SK-N-SH treated with all-trans-retinoic acid at 6 μM for 48 hours (cell line): ENCODE results near the gene PDIA5.

Experiments used
- ATAC-seq: fragments of 200-7000 bp; cut with Tn5 transposase; 3 replicates; pipeline ENCODE4 v1.9.1; 2020; ENCODE audit warnings: mild to moderate bottlenecking, moderate library complexity
- ARNTL ChIP-seq: fragments of 450-650 bp; formaldehyde crosslinking; IDR thresholded peaks from 2 replicates; pipeline ENCODE4 v1.5.0; 2020; ENCODE audit warnings: low read depth, mild to moderate bottlenecking, moderate library complexity, borderline replicate concordance
- BACH2 ChIP-seq: fragments of 250-450 bp; sonication (Bioruptor Pico); IDR thresholded peaks from 2 replicates; pipeline ENCODE4 v1.9.0; 2021; ENCODE audit warnings: mild to moderate bottlenecking, borderline replicate concordance
- CSDC2 ChIP-seq: fragments of 250-450 bp; sonication (Bioruptor Pico); IDR thresholded peaks from 2 replicates; pipeline ENCODE4 v1.5.0; 2020; ENCODE audit warnings: mild to moderate bottlenecking, moderate library complexity
- CSRNP3 ChIP-seq: fragments of 250-450 bp; sonication (Bioruptor Pico); IDR thresholded peaks from 2 replicates; pipeline ENCODE4 v1.5.1; 2021; ENCODE audit warnings: mild to moderate bottlenecking, moderate library complexity
- ESRRG ChIP-seq: fragments of 250-450 bp; sonication (Bioruptor Pico); IDR thresholded peaks from 2 replicates; pipeline ENCODE4 v1.6.1; 2021; ENCODE audit warnings: mild to moderate bottlenecking
- GLIS3 ChIP-seq: fragments of 250-450 bp; sonication (Bioruptor Pico); IDR thresholded peaks from 2 replicates; pipeline ENCODE4 v1.5.0; 2020; ENCODE audit warnings: mild to moderate bottlenecking, moderate library complexity
- ISL1 ChIP-seq: fragments of 250-450 bp; sonication (Bioruptor Pico); IDR thresholded peaks from 2 replicates; pipeline ENCODE4 v2.1.2; 2022; ENCODE audit warnings: mild to moderate bottlenecking, moderate library complexity
- OSR1 ChIP-seq: fragments of 250-450 bp; sonication (Bioruptor Pico); IDR thresholded peaks from 2 replicates; pipeline ENCODE4 v1.8.0; 2022; ENCODE audit warnings: moderate library complexity, mild to moderate bottlenecking, inconsistent platforms
- PATZ1 ChIP-seq: fragments of 250-450 bp; sonication (Bioruptor Pico); IDR thresholded peaks from 2 replicates; pipeline ENCODE4 v1.8.0; 2020; ENCODE audit warnings: mild to moderate bottlenecking, moderate library complexity, borderline replicate concordance
- PPARA ChIP-seq: fragments of 250-450 bp; sonication (Bioruptor Pico); IDR thresholded peaks from 2 replicates; pipeline ENCODE4 v1.5.0; 2020; ENCODE audit warnings: mild to moderate bottlenecking, borderline replicate concordance
- RARB ChIP-seq: fragments of 250-450 bp; sonication (Bioruptor Pico); IDR thresholded peaks from 2 replicates; pipeline ENCODE4 v1.8.0; 2021; ENCODE audit warnings: mild to moderate bottlenecking, moderate library complexity
- SNAI2 ChIP-seq: fragments of 250-450 bp; sonication (Bioruptor Pico); IDR thresholded peaks from 2 replicates; pipeline ENCODE4 v1.5.0; 2020; ENCODE audit warnings: mild to moderate bottlenecking, moderate library complexity
- TCF4 ChIP-seq: fragments of 250-450 bp; sonication (Bioruptor Pico); IDR thresholded peaks from 2 replicates; pipeline ENCODE4 v1.8.0; 2021; ENCODE audit warnings: mild to moderate bottlenecking, moderate library complexity, borderline replicate concordance
- TOX ChIP-seq: fragments of 250-450 bp; sonication (Bioruptor Pico); IDR thresholded peaks from 2 replicates; pipeline ENCODE4 v1.8.0; 2021; ENCODE audit warnings: mild to moderate bottlenecking, moderate library complexity, borderline replicate concordance
- ZC3H10 ChIP-seq: fragments of 250-450 bp; sonication (Bioruptor Pico); IDR thresholded peaks from 2 replicates; pipeline ENCODE4 v1.5.1; 2021; ENCODE audit warnings: mild to moderate bottlenecking, moderate library complexity
- ZFP3 ChIP-seq: fragments of 250-450 bp; sonication (Bioruptor Pico); IDR thresholded peaks from 2 replicates; pipeline ENCODE4 v1.5.0; 2020; ENCODE audit warnings: mild to moderate bottlenecking, moderate library complexity
- ZFP30 ChIP-seq: fragments of 450-650 bp; formaldehyde crosslinking; IDR thresholded peaks from 2 replicates; pipeline ENCODE4 v1.5.0; 2022; ENCODE audit warnings: mild to moderate bottlenecking, moderate library complexity
- ZNF70 ChIP-seq: fragments of 450-650 bp; formaldehyde crosslinking; IDR thresholded peaks from 2 replicates; pipeline ENCODE4 v1.5.0; 2020; ENCODE audit warnings: mild to moderate bottlenecking, moderate library complexity
- ZNF8 ChIP-seq: fragments of 450-650 bp; formaldehyde crosslinking; IDR thresholded peaks from 2 replicates; pipeline ENCODE4 v1.5.0; 2020; ENCODE audit warnings: mild to moderate bottlenecking, moderate library complexity
- TF ChIP-seq, protein P1 (sequence below): fragments of 250-450 bp; sonication (Bioruptor Pico); IDR thresholded peaks from 2 replicates; pipeline ENCODE4 v1.5.1; 2020; ENCODE audit warnings: low read depth, mild to moderate bottlenecking, moderate library complexity
- TF ChIP-seq, protein P2 (sequence below): fragments of 250-450 bp; sonication (Bioruptor Pico); IDR thresholded peaks from 2 replicates; pipeline ENCODE4 v1.8.0; 2021; ENCODE audit warnings: low read depth, mild to moderate bottlenecking, moderate library complexity, borderline replicate concordance
- TF ChIP-seq, protein P3 (sequence below): fragments of 250-450 bp; sonication (Bioruptor Pico); IDR thresholded peaks from 2 replicates; pipeline ENCODE4 v1.5.0; 2020; ENCODE audit warnings: mild to moderate bottlenecking, moderate library complexity

PDIA5 gene

DNA sequence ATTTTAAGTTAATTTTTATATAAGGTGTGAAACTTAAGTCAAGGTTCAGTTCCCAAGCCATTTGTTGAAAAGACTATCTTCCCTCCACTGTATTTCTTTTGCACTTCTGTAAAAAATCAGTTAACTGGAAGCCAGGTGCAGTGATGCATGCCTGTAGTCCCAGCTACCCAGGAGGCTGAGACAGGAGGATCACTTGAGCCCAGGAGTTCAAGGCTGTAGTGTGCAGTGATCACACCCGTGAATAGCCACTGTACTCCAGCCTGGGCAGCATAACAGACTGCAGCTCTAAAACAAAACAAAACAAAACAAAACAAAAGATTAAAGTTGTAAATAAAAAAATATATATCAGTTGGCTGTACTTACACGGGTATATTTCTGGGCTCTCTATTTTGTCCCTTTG, 101.8 kb downstream of the PDIA5 start:
- ATAC-seq = no peak
- no peak for TF ChIP-seq TCF4 (CRISPR knock-in tag)
- TF ChIP-seq, protein P1, sequence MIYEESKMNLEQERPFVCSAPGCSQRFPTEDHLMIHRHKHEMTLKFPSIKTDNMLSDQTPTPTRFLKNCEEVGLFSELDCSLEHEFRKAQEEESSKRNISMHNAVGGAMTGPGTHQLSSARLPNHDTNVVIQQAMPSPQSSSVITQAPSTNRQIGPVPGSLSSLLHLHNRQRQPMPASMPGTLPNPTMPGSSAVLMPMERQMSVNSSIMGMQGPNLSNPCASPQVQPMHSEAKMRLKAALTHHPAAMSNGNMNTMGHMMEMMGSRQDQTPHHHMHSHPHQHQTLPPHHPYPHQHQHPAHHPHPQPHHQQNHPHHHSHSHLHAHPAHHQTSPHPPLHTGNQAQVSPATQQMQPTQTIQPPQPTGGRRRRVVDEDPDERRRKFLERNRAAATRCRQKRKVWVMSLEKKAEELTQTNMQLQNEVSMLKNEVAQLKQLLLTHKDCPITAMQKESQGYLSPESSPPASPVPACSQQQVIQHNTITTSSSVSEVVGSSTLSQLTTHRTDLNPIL (CRISPR knock-in tag) = no peak
- no peak for TF ChIP-seq SNAI2
- TF ChIP-seq ISL1 (CRISPR knock-in tag) = no peak
- TF ChIP-seq ESRRG (CRISPR knock-in tag) = no peak
- TF ChIP-seq TOX = no peak
- no peak for TF ChIP-seq ZFP30 (CRISPR knock-in tag)
- TF ChIP-seq PATZ1 (CRISPR knock-in tag) = no peak
- no peak for TF ChIP-seq GLIS3 (CRISPR knock-in tag)
- TF ChIP-seq, protein P2, sequence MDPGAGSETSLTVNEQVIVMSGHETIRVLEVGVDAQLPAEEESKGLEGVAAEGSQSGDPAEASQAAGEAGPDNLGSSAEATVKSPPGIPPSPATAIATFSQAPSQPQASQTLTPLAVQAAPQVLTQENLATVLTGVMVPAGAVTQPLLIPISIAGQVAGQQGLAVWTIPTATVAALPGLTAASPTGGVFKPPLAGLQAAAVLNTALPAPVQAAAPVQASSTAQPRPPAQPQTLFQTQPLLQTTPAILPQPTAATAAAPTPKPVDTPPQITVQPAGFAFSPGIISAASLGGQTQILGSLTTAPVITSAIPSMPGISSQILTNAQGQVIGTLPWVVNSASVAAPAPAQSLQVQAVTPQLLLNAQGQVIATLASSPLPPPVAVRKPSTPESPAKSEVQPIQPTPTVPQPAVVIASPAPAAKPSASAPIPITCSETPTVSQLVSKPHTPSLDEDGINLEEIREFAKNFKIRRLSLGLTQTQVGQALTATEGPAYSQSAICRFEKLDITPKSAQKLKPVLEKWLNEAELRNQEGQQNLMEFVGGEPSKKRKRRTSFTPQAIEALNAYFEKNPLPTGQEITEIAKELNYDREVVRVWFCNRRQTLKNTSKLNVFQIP (CRISPR knock-in tag) = no peak

DNA sequence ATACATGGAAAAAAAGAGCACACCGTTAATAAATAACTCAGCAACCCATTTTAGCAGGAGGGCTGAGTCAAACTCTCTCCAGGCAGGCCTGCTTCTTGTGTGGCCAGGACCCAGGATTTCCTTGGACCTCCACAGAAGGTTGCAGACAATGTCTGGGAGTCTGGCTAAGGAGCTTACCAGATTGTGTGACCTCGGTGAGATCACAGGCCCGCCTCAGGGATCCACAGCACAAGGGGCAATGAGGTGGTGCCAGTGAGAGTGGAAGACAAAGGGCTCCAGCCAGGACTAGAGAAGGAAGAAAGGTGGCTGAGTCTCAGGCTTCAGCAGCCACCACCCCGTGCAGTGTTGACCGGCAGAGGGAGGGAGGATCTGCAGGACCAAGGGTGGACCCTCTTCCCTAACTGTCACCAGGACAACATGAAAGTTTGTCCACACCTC, 102.7 kb downstream of the PDIA5 start:
- no peak for ATAC-seq
- TF ChIP-seq ZC3H10 (no peak), RARB (no peak), PPARA (CRISPR knock-in tag) (no peak), ZNF8 (CRISPR knock-in tag) (no peak), TCF4 (CRISPR knock-in tag) (no peak), TOX (no peak), CSDC2 (CRISPR knock-in tag) (no peak), GLIS3 (CRISPR knock-in tag) (no peak), ARNTL (CRISPR knock-in tag) (no peak), OSR1 (no peak), ZNF70 (CRISPR knock-in tag) (no peak), SNAI2 (no peak), ISL1 (CRISPR knock-in tag) (no peak), ZFP3 (CRISPR knock-in tag) (no peak), CSRNP3 (no peak), BACH2 (no peak)
- TF ChIP-seq, protein P2 (CRISPR knock-in tag) = no peak
- TF ChIP-seq, protein P3, sequence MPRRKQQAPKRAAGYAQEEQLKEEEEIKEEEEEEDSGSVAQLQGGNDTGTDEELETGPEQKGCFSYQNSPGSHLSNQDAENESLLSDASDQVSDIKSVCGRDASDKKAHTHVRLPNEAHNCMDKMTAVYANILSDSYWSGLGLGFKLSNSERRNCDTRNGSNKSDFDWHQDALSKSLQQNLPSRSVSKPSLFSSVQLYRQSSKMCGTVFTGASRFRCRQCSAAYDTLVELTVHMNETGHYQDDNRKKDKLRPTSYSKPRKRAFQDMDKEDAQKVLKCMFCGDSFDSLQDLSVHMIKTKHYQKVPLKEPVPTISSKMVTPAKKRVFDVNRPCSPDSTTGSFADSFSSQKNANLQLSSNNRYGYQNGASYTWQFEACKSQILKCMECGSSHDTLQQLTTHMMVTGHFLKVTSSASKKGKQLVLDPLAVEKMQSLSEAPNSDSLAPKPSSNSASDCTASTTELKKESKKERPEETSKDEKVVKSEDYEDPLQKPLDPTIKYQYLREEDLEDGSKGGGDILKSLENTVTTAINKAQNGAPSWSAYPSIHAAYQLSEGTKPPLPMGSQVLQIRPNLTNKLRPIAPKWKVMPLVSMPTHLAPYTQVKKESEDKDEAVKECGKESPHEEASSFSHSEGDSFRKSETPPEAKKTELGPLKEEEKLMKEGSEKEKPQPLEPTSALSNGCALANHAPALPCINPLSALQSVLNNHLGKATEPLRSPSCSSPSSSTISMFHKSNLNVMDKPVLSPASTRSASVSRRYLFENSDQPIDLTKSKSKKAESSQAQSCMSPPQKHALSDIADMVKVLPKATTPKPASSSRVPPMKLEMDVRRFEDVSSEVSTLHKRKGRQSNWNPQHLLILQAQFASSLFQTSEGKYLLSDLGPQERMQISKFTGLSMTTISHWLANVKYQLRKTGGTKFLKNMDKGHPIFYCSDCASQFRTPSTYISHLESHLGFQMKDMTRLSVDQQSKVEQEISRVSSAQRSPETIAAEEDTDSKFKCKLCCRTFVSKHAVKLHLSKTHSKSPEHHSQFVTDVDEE (CRISPR knock-in tag) = no peak
- TF ChIP-seq, protein P1 (CRISPR knock-in tag) = no peak
